Amygdala (tissue), 56 donors: ENCODE results near the gene HOXA6.

Experiments
- DNase-seq, 56 donors: peaks; one replicate each; lab custom pipeline; 2025; lab: John Stamatoyannopoulos, UW

Gene HOXA6

DNA sequence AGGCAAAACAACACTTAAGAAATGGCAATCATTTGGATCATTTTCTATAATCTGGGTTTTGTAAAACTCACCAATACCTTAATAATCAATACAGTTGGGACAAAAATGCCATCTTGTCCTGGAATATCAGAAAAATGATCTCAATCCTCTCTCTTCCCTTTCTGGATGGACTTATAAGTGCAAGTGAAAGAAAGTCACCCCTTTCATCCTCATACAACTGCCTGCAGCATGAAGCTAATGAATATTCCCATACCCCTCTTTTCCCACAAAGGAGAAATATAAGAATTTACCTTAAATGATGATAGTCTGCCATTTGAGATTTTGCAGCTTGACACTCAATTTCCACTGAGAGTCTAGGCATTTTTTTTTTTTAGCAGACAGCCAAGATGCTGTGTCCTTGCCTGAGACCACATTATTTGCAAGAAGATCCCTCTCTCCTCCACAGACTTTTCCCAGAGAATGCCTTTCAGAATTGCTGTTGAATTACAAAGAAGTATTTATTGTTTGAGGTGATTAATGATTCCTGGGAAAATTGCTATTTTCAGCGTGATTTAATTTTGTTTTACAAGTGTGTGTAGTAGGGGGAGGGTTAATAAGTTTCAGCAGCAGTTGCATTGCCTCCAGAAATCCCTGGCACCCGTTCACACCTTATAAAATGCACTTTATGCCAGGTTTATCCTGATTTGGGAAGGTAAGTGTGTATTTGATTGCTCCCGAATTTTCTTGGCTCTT is 20.8 kb downstream of the HOXA6 start:
- DNase-seq, result no peak

DNA sequence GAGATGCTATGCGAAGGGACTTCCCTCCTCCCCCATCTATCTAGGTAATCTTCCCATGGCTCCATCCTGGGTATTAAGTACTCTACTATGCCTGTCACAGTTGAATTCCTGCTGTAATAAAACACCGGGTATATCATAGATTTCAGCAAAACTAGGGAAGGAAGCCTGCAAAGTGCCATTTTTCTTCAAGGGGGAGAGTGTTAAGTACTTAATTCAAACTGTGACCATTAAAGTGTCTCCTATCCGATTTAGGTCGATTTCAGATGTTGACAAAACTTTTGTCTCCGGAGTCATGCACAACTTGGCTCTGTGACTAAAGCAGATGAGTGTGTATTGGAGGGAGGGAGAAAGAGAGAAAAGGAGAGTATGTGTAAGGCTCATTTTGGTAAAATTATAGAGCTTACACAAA is 21.6 kb downstream of the HOXA6 start:
- no peak for DNase-seq

DNA sequence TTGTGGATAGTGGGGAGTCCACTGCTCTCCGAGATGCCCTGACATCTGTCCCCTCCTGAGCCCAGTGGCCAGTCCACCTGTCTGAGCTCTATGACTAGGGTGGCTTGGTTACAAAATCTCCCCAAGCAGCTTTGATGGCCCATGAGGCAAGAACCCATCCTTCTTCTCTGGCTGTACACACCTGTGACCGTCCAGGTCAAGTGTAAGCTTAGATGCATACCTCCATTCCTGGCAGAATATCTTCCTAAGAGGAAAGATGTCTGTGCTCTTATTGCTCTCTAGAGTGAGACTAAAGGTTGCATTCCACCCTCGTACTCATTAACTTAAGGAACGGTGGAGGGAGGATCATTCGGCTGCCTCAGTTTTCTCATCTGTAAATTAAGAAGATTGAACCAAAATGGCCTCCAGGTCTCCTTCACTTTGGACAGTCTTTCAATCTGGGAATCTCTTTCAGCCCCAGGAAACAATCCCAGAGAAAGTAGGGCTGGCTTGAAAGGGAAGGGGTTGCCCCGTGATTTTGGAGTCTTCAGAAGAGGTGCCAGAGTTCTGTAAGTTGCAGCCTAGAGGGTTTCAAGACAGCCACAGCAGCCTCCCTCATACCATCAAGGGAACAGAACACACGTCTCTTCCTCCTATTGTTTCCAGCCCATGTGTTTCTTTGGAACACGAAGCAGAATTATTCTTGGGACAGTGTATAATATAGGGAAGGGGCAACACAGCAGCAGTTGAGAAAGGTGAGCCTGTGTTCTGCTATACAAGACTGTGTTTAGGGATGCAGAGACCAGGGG is 22.5 kb downstream of the HOXA6 start:
- DNase-seq, result no peak

DNA sequence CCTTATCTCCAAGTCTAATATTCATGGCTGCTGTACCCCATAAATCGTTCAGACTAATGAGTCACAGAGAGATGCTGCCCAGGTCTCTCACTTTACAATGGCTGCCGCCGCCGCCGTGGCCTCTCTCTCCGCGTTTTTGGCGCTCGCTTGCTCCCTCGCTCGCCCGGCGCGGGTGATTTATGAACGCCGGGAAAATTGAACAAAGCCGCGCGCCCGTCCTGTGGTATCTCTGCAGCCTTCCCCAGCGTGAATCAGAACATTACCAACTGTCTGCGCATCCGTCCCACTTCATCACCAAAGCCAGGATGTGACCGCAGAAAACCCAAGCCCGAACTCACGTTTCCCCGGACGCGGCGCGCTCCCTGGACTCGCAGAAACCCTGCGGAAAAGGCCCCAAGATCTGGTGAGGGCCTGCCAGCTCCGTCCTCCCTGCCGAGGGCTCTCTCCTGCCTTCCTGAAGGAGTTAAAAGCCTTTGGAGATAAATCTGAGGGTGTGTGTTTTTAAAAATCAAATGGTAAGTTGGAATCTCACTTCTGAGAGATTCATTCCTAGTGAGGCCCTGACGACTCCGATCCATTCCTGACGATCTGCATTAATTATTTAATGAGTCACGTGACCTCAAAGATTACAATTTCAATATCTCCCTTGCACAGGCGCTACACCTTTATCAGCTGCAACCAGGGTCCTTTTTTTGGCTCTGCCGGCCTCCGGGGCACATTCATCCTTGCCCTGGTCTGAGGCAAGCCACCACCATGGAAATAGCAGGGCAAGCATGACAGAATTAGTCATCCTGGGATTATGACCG is 23.3 kb downstream of the HOXA6 start:
- no peak for DNase-seq

DNA sequence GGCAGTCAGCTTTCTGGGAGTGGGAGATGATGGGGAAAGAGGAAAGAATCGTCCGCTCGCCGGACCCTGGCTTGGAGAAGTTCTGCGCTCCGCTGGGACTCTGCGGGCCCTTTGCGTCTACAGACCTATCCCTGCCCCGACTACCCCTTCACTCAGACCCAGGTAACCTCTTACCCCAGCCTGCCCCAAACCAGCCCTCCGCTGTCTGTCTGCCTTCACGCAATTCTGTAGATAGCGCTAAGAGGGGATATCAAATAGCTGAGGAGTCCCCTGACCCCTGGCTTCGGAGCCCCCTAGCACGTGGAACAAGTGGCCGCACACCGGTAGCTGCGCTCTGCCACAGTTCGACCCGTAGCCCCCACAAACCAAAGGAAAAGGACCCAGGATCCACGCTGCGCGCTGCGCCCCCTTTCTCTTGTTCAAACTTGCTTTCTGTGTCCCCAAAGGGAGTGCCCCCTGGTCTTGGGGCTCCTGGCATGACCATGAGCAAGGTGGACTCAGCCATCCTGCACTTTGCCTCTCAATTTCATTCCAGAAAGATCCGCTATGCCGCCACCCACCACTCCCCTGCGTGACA is 24.0 kb downstream of the HOXA6 start:
- DNase-seq, result no peak

DNA sequence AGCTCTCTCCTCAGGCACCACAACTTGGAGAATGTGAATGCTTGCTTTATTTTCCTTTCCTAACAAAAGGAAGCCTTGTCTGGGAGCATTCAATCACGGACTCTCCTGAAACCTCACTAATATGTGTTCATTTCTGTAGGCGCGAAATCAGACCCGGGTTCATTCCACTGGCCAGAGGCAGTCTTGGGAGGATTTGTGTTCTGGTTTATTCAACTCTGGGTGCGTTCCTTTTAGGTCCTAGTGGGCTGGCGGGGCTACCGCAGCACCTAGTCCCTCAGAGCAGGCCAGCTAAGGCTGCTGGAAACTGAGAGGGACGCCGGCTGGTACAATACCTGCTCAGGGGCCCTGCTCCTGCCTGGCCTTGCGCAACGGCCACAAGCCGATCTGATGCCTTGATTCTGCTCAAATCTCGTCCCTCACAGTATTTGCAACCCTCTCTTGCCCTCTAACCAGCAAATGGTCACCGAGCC is 24.5 kb downstream of the HOXA6 start:
- DNase-seq, result no peak

DNA sequence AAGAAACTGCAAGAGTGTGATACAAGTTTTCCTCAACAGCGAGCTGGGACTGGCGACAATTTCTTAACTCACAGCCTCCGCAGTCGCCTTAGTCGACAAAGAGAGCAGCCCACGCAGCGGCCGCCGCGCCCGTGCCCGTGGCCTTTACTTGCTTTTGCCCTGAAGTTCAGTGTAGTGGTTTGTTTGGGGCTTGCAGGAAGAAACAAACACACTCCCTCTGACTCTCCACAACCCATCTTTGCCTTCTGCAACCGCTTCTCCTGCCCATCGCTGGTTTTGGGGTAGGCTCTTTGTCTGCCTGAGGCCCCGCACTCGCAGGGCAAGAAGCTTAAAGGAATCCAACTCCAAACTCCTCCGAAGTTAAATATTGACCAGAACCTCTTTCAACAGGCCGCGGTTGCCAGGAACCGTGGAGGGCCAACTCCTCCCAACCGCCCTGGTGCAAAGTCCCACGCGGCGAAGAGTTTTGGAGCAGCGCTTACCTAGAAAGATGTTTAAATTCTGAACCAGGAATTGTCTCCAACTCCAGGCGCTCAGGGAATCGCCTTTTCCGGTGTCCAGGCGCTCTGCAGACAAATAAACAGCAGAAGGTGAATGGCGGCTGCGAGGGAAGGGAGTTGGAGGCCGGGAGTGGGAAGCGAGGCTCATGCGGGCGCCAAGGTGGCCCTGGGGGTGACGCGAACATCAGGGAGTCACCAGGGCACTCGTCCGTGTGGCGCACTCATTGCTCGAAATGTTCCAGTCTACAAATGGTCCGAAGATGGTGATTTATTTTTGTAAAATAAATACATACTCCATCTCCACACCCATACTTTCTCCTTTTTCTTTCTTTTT is 25.3 kb downstream of the HOXA6 start:
- no peak for DNase-seq

DNA sequence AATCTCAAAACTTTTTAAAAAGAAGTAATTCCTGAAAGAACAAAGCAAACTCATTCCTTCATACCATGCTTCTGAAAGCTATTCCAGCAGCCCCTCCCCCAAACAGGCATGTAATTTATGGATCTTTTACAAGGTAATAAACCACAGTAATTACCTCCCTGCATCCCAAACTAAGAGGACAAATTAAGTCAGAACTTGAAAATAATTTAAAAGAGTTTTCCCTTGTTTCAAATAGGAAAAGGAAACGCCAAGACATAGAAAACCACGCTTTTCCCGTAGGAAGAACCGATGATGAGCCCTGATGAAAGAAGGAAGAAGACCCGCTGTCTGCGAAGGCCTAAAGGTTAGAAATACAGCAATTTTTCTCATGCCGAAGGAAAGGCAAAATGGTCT is 25.9 kb downstream of the HOXA6 start:
- DNase-seq, result no peak

DNA sequence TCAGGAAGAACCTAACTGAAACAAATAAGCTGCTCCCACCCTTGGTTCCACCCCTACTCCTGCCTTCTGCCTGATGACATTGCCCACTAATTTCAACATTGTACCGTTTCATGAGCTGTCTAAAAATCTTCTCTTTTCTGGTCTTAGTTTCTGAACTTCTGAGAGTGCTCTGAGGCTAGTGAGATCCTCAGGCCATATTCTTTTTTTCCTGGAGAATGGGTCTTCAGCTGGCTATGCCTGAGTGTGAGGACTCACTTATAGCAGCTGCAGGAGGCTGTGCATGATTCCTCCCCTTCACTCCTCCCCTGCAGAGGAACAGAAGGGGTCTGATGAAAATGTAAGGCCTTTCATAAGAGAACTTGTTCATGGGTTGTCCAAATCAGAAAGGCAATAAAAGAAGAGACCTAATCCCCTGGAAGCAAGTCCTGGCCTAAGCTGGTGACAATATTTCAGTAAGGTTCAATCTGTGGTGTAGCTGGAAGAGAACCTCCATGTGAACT is 28.1 kb downstream of the HOXA6 start:
- no peak for DNase-seq

DNA sequence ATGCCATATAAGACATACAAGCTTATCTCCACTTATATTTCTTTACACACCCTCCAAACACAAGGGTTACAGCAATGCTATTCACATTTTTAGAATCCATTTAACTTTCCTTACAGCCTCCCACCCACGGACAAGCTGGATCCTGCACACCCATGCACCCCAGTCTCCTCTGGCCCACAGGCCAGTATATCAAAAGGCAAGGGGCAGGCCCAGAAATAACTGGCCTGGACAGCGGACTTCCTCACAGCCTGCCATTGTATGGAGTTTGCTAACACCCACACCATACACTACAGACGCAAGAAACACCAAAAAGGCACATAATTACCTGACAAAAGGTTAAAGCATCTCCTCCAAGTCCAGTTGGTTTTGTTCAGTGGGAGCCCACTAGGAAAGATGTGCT is 29.0 kb downstream of the HOXA6 start:
- DNase-seq, result no peak

DNA sequence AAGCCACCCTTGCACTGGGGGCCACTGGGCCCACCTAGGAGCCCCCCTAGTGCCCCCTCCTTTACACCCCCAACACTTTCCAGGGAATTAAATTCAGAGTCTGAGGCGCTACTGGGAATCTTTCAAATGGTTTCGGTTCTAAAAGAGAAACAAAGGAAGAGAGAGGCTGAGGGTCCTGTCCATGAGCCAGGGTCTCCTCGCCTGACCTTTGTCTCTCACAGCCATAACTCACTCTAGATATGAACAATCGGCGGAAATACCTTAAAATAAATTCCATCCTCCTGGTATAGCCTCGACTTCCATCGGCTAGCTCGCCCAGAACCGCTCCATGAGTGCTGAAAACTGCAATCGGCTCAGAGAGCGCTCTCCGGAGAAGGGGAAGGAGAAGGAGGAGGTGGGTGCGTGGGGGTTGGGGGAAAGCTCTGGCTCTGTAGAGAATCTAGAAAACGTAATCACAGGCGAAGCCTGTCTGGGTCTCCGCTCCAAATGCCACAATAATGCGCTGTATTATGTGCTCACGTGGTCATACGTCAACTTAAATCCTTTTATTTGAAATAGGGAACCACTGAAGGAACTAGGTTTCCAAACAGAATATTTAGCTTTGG is 29.6 kb downstream of the HOXA6 start:
- DNase-seq, result no peak

DNA sequence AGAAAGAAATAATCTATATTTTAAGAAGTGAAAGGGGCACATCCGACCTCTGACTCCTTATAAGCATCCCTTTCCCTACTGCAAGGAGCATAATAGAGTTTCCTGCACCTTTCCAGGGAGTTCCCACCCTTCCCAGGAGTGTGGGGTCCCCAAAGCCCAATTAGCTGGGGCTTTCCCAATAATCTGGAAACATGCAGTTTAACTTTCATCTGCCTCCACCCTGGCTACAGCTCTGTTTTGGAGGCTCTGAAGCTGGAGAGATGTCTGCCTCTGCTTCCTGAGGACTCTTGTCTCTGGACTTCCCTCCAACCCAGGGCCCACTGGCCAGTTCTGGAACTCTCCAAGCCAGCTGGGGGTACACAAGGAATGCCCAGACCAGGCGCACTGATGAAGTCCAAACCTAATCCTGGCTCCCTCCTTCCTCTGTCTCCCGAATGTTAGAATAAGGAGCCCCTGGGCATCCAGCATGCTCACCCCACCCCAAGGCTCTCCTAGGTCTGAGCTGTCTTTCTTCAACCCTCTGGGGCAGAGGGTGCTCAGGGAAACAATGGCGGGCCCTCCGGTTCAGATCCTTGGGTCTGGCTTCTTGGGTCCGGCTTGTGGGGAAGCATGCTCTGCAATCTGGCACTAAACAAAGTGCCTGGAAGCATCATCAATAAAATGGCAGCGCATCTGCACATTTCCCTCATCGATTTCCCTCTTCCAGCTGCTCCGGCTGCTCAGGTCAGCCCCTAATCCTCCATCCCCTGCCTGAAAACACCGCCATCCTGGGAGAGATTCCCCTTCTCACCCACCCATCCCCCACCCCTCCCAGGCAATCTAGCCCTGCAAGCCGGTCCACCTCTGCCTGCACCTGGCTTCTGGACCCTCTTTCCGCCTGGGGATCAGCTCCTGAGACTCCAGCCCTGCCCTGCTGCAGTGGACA is 30.4 kb downstream of the HOXA6 start:
- DNase-seq, result no peak

DNA sequence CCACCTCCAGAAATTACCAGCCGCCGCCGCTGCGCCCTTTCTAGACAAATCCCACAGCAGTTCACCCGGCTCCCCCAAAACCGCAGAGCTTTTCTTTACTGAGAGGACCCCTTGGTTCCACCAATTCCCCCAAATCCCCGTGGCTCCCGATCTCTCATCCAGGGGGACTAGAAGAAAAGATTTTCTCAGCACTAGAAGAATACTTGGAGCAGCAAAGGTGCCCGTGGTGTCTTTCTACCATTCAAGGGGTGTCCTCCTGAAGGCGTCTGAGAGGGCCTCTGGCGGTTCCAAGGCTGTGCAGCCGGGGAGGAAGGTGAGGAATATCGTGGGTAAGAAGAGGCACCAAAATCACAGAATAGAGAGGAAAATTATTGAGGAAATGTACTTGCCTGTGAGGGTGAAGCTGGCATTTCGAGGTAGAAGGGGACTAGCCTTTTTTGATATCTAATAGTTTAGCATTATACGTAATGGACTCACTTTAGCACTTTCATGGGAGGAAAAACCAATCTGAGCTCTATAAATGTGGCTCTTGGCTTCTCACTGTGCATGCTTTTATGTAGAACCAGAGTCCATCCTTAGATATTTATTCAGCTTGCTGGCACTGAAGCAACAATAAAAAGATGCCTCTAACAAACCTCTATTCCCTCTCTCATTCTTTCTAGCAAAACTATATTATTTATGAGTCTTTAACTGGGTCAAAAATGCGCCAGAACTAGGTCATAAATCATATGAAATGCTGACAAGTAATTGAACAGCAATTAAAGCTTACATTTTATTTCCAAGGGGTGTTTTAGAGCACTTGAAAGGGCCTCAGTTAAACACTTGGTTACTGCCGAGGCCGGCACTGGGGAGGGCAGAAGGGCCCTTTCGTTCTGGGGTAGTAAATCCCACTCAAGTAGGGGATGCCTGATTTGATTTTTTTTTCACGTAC is 31.3 kb downstream of the HOXA6 start:
- DNase-seq, result no peak

DNA sequence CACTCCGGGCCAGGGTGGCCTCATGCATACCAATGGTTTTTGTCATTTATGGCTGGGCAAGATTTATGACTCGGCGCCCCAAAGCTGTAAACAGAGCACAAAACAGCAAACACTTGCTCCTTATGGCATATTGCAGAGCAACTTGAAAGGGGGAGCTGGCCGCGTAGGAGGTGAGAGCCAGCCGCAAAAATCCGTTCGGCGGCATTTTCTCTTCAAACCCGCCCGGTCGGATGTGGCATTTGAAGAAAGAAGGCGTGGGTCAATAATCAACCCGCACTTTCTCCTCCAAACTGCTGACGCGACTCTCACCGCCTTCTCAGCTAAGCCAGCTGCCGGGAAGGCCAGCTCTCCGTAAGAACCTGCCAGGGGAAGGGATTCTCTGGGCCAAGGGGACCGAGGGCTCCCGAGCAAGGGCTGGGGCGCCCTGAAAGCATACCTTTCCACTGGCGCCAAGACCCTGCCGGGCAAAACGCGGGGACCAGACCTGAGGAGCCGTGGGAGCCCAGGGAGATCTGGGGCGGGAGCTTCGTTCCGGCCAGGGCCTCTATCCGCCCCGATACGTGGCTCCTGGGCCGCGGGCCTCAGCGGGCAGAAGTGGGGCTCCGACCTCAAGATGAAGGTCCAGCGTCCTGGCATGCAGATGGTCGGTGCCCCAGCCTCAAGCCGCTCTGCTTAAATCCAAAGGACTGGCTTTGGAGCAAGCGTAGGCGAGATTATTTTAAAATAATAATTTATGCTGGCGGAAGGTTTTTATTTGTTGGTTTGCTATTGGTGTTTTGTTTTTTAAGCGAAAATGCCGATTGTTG is 32.1 kb downstream of the HOXA6 start:
- DNase-seq, result no peak

DNA sequence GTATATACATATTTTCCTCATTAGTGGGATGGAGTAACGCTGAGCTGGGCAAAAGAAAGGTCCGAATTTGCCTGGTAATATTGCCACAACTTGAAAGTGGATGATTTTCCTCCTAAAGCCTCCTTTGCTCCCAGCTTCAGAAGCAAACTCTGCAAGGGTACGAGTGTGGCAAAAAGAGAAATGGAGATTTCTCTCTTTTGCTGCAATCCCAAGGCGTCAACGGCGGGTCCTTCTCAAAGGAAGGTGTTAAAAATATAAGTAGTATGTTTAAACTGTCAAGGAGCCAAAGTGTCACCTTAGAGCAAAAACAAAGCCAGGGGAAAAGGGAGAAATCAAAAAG is 32.7 kb downstream of the HOXA6 start:
- no peak for DNase-seq

DNA sequence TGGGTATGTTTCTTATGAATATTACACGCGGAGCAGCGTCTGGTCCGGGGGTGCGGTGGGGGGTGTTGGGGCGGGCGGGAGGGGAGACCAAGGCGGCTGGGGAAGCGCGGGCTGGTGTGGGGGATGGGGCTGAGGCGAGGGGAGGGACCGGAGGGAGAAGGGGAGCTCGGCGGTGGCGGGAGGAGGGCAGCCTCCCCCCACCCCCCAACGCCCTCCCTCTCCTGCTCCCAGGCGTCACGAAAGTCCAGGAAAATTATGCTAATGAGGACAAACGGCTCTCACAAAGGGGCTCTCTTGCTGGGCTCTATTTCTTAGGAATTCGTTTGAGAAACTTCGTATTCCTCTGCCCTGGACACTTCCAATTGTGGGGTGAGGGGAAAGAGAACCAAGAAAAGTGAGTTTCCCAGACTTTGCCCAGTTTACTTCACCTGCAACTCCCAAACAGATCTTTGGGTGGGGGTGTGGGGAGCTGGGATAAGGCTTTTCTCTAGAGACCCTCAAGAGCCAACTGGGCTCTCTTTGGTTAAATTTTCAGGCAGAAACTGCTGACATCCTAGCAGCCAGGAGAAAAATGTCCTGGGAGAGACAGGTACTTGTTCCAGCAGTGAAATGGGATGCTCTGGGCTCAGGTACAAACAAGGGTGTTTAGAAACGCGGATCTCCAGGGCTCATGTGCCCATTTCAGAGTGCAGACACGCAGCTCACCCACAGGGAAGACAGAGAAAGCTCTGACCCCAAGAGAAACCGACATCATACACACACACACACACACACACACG is 33.4 kb downstream of the HOXA6 start:
- DNase-seq, result no peak
